ENCODE measurements around the gene VPS13C.
"Not testable (repeated sequence)": the region's sequence is repeated elsewhere in the genome, so short reads cannot be mapped to it uniquely, and the experiment has no call there.

Gene VPS13C

DNA sequence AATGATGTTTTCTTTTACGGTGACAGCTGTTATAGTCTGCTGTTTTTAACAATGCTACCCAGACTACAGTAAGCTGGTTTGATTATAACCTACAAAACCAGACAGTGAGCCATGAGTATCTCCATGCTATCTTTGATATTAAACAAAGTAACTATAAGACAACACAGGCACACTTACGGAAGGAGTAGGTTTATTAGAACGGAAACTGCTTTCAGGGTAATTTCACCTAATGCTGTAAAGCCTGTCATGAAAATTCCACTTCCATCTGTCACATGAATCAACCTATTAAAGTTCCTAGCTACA, 33.0 kb downstream of the VPS13C start:
- DNase-seq: no peak

DNA sequence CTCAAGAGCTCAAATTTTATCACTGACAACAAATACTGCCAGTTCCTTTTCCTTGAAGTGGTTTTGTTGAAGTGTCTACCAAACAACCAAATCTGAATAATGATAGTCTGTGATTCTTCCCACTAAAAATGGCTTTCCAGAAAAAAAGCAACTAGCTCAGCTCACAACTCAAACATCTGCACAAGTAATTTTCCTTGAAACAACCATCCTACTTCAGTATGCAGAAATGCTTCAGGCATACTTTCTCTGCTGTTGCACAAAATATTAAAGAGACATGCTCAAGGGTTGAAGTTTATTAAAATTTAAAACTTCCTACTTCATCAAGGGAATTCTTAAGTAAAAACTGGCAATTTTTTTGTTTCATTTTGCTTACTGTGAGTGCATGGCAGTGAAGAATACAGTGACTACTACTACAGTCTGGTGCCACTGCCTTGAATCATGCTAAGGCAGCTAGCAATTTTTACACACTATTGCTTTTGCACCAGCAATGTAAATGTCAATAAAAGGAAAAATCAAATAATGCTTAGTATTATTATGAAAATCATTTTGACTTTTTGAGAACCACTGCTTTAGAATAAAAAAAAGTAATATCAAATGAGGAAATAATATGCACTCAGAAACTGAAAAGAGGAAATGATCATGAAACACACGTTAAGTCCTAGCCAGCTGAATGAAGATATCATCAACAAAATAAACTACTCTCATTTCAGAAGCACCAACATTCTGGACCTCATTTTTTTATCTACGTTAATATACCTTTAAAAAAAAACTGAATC, 33.6 kb downstream of the VPS13C start:
- DNase-seq: no peak

DNA sequence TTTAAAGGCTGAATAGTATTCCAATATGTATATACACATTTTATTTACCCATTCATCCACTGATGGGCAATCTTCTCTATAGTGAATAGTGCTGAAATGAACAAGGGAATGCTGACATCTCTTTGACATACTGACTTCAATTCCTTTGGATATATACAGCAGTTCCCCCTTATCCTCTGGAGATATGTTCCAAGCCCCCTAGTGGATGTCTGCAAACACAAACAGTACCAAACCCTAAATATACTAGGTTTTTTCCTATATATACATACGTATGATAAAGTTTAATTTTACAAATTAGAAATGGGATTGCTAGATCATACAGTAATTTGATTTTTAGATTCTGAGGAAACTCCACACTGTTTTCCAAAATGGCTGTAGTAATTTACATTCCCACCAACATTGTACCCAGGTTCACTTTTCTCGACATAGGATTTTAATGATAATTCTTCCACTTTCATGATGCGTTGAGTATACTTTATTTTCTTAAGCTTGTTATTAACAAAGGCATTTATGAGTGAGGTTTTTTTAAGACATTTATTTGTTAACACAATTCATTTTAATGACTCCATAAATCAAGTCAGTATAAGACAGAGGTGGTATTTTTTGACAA, 38.2 kb downstream of the VPS13C start:
- no peak for DNase-seq

DNA sequence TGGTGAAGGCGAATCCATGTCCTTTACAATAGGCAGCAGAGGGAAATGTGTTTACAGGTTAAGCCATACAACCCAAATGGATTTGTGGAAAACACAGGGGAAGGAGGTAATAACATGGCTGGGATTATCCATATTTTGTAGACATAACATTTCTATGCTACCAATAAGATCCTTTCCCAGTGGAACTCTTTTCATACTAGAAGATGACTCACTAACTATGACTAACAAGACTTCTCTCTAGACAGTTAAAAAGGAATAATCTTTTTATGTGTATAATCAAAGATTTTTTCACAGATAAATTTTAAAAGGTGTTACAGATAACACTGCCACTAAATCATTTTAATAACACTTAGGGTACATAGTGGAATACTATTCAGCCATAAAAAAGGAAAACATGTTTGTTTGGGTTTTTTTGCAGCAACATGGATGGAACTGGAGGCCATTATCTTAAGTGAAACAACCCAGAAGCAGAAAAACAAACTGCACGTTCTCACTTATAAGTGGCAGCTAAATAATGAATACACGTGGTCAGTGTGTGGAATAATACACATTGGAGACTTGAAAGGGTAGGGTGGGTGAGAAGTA, 39.6 kb downstream of the VPS13C start:
- DNase-seq: no peak

DNA sequence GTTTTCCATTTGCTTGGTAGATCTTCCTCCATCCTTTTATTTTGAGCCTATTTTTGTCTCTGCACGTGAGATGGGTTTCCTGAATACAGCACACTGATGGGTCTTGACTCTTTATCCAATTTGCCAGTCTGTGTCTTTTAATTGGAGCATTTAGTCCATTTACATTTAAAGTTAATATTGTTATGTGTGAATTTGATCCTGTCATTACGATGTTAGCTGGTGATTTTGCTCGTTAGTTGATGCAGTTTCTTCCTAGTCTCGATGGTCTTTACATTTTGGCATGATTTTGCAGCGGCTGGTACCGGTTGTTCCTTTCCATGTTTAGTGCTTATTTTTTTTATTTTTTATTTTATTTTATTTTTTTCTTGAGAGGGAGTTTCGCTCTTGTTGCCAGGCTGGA, 54.9 kb downstream of the VPS13C start:
- DNase-seq: not testable (repeated sequence)

DNA sequence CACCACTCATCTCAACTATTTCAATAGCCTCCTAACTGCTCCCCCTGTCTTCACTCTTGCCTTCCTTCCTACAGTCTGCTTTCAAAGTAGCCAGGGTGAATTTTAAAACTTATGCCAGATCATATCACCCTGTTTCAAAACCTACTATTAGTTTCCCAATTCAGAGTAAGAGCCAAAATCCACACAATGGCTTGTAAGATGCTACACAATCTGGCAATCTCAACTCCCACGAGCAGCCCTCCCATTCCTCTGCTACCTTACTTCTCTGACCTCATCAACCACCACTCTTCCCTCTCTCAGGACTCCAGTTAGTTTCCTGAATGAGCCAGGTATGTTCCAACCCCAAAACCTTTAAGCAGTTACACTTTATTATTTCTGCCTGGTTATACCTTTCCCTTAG, 62.5 kb downstream of the VPS13C start:
- DNase-seq: no peak

DNA sequence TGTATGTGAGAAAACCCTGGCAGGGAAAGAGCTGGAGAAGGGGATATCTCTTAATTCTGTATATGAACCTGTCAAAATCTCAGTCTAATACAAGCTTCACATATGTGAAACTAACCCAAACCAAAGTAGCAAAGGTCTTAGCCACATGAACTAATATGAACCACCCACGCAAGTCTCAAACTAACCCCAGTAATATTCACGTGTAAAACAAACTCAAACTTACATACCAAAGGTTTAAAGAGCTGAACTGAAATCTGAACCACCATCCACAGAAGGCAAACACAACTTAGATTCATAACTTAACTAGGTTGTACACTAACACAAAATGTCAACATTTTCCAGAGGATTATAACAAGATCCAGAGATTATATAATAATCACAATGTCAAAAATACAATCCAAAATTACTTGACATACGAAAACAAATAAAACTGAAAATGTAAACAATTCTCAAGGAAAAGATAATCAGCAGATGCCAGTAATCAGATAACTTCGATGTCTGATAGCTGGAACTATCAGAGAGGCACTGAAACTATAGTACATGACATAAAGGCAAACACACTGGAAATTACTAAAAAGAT, 64.1 kb downstream of the VPS13C start:
- no peak for DNase-seq

DNA sequence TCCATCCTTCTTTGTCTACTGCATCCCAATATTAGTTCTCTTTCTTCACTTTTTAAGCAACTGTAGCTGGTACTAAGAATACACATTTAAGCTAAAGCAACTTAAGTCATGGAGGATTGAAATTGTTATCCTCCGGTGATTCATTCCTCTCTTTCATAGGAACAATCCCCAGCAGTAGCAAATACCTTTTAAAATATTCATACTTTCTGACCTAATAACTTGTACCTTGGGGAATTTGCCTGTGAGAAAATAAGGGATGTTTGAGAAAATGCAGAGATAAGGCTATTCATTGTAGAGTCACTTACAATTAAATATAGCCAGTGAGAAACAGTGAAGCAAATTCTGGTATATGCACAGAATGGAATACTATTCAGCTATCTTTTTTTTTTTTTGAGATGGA, 66.0 kb downstream of the VPS13C start:
- no peak for DNase-seq

DNA sequence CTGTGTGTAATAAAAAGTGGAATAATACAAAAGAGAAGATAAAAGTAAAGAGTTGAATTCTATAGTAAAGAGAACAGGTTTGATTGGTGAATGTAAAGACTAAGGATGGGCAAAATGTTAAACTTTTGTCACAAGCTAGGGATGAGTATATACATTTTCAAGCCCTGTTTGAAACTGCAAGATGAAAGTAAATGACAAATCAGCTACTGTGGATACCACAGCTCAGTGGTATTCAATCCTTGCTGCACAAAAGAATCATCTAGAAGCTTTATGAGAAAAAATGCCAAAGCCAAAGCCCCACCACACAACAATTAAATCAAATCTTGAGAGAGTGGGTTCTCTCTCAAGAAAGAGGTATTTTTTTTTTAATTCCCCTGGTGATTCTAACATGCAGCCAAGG, 67.7 kb downstream of the VPS13C start:
- no peak for DNase-seq

DNA sequence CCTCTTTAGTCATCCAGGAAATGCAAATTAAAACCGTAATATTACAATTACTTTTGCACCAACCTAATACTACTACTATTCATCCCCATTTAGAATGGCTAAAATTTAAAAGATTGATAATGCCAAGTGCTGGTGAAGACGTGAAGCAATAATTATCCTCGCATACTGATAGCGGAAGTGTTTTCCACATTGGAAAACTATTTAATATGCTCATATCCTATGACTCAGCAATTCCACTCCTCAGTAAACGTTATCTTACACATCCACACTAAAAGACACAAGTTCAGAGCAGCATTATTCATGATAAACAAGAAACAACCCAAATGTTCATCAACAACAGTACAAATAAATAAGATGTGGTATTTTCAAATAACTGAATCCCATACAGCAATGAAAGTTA, 70.6 kb downstream of the VPS13C start:
- no peak for DNase-seq

DNA sequence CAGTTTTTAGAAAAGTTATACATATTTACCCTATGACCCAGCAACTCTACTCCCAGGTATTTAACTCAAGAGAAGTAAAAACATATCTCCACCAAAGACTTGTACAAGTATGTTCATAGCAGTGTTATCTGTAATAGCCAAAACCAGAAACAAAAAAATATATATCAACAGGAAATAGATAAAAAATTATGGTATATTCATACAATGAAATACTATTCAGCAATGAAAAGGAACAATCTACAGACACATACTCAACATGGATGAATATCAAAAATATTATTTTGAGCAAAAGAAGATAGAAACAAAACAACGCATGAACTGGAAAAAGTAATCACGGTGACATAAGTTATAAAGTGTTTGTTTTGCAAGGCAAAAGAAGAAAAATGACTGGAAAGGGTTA, 72.4 kb downstream of the VPS13C start:
- DNase-seq: no peak

DNA sequence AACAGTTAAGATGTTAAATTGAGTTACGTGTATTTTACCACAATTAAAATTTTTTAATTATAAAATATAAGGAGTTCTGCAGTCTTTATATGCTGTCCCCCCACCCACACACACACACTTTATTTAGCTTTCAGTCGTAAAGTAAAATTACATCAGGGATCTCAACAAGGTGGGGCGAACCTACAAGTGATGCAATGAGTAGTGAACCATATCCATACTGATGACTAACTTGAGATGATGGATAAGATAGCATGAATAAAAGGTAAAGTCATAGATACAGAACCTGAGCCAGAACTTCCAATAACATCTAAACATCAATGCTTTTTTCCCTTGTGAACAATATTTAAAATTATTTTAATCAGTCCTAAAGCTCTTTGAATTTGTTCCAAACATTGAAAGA, 77.2 kb downstream of the VPS13C start:
- DNase-seq: no peak

DNA sequence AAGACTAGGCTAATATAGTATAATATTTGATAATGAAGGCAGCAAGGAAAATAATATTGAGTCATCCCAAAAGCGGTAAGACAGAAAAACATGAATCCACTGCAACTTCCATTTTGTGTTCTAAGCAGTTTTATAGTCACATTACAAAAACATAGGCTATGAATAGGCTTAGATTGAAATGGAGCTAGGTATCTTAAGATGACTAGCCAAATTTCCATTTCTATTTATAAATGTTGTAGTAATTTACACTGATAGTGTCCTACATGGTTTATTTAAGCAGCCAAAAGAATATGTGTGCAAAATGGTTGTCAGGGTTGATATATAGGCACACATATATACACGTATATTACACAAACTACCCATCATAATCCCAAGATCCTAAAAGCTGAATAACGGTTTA, 82.0 kb downstream of the VPS13C start:
- DNase-seq: no peak

DNA sequence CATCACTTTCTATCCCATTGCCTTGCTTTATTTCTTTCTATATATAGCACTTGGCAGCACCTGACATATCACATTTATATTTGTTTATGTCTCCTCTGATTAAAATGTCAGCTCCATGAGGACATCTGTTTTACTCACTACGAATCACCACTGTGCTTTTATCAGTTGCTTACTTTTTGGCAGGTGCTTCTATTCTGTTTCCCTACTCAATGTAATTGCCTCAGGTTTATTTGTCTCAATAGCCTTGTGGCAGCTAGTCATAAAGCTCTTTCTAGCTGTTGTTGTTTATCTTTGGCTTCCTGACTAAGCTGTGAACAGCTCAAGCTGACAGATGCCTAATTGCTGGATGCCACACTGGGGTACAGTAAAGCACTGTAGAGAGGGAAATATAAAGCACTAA, 85.5 kb downstream of the VPS13C start:
- DNase-seq: no peak

DNA sequence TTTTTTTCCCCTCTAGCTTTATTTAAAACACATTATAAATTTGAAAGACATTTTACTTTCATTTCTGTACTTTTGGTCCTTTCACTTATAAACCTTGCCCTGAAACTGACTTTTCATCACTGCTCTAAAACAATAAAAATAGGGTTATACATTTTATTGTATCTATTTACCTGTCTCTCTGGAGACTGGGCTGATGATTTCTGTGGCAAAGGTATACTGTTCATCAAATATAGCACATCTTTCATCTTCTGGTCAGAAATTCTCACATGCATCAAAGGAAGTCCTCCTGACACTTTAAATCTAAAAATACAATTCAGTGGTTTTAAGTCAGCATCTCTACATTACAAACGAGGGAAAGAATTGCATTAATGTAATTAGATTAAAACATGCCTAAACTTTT, 86.1 kb downstream of the VPS13C start:
- no peak for DNase-seq

DNA sequence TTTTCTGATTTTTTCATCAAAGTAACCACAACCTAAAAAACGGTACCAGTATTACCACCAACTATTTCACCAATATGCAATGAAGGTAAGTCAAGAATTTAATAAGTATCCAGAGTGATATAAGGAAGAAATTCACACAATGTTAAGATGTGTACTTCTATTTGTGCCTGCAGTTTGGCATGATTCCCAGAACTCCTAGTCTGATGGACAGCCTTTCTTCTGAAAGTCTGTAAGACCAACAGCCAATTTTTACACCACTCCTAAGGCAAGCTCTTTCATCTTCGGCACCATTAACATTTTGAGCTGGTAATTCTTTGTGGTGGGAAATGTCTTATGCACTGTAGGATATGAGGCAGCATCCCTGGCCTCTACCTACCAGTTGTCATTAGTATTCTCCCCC, 108.3 kb downstream of the VPS13C start:
- no peak for DNase-seq

DNA sequence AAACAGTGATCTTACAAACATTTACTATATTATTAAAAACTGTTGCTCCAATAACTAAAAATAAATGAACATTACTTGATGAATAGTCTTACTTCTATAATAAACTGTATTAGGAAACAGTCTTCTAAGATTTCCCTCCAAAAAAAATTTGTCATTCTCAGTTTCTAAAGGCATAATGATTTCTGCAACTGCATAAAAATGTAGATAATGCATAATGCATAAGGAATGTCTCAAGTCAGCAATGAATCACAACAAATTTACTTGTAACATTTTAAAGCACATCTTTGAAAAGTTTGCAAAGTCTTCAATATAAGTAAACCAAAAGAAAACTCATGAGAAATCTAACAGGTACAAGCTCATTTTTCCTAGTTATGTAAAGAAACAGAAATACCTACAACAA, 113.5 kb downstream of the VPS13C start:
- DNase-seq: no peak

DNA sequence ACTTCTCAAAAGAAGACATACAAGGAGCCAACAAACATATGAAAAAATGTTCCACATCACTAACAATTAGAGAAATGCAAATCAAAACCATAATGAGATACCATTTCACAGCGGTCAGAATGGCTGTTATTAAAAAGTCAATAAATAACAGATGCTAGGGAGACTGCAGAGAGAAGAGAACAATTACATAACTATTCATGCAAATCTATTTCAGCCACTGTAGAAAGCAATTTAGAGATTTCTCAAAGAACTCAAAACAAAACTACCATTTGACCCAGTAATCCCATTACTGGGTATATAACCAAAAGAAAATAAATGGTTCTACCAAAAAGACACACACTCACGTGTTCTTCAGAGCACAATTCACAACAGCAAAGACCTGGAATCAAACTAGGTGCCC, 116.3 kb downstream of the VPS13C start:
- DNase-seq: no peak

DNA sequence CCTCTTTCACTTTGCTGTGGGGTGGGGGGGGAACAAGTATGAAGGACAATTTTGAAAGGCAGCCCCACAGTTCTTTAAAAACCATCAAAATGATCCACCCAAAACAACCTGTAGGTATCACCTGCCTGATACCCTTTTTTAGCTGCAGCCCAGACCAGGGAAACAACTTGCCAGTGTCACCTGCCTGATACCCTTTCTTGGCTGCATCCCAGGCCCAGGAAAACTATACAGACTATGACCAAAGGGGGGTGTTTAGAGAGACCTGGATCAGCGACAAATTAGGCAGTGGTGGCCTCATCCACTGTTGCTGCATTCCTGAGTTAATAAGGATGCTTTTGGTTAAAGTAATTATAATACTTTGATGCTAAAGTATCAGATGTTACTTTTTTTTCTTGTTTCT, 122.0 kb downstream of the VPS13C start:
- no peak for DNase-seq

DNA sequence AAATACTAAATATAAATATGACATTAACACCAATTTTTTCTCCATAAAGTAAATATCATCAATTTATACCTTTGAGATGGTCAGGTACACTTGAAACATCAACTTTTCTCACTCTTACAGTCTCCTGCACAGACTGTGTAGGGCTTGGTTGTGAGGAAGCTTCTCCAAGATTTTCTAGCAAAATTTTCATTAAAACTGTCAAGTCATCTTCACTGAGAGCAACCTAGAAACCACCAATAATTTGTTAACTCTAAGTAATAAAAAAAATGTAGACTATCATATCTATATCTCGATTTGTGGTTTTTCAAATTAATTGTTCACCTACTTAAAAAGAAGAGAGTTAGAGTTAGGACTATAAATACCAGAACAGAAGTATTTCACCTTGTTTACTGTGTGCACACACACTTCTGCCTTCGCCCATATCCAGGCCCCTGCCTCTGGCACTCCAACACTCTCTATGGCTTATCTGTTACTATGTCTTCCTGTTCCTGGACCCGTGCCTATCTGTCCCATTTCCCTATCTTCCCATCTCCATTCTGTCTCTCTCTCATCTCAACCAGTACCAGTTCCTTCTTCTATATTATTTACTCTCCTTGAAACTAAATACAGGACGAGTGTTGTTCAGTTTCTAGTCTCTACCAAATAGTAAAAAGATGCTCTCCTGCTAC, 123.6 kb downstream of the VPS13C start:
- no peak for DNase-seq

DNA sequence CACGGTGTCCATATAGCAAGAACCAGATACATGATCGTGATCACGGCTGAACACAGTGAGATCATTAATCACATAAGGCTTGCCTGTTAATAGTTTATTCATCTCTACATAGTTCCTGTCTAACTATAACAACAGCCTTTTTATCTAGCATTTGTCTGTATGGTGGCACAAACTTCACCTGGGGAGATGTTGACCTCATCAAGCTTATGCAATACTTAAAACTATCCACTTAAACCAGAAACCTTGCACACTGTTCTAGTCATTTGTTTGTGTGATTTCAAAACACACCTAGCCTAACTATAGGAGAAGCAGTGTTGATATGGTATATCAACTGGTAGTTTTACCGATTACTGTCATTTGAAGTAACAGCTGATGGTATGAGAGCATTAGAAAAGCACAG, 124.8 kb downstream of the VPS13C start:
- no peak for DNase-seq

DNA sequence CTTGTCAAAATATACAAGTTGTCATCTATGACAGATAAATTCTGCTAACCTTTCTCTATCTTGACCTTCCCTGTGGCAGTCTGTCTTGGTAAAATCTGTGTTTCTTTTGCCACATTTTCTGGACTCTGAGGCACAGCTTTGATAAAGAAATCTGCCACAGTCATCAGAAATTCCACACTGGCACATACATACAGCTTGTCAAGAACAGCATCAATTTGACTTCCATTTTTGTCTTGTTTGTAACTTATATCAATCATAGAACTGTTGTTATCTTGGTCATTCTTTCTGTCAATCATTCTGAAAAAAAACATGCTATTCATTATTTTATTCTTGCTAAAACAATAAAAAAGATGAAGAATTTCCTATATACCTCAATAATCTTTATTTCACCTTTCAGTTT, 130.8 kb downstream of the VPS13C start:
- no peak for DNase-seq

DNA sequence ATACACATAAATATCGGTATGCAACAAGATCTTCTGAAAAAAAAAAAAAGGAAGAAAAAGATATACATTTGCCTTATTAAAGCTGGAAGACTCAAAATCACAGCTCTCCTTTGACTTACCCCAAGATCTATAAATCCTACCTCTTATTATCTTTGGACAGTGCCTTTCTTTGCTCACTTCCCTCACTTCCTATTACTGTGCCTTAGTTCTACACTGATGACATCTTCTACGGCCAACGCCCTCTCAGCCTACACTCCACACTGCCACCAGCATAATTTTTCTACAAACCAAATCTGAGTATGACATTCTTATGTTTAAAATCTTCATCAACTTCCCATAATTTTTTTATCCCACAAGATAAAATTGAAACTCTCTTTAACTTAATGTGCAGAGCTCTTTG, 137.1 kb downstream of the VPS13C start:
- DNase-seq: no peak

DNA sequence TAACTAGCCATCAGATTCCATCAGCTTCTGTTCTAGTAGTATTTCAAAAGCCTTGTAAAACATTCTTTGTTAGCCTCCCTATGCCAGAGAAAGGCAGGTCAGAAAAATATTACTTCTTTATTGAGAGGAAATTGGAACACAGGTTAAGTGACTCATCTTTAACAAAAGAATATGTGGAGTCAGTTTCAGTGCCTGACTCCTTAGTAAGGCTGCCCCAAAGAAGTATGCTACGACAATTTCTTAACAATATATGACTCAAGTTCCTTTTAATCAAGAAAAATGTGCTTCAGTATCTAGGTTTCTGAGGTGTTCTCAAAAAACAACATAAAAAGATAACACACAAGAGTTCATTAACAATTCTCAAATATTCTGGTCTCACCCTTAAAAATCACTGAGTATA, 139.2 kb downstream of the VPS13C start:
- no peak for DNase-seq
